Tongue (tissue), 2 donors: ENCODE data around the gene PCSK5. TPM values are rescaled to one million over a fixed set of nuclear protein-coding genes. Genes with fewer than 3 reads are reported as not detected.
"Not testable (repeated sequence)": the region's sequence is repeated elsewhere in the genome, so short reads cannot be mapped to it uniquely, and the experiment has no call there.

Experiments
- DNase-seq: peaks from one replicate; pipeline ENCODE4 v3.0.0-alpha.2; 2015
- total RNA-seq: library from RNA; depleted of rRNA; stranded (reverse); fragments of >200 nt; gene quantifications from one replicate; pipeline ENCODE4 v1.2.3, GENCODE V29; 2014

PCSK5 gene
- 35.1 TPM for total RNA-seq

GRCh38 chr9:75890472-75891276 lies at the start of gene PCSK5:
Gene PCSK5 (plus strand): TSS chr9:75890673. CDS start chr9:75891182, 509 bp downstream.
- peak; percentile 98 for DNase-seq

- no peak for DNase-seq
Observed at GRCh38 chr9:75844321-75844720, 46.2 kb upstream of the PCSK5 start.

- no peak for DNase-seq
Observed at GRCh38 chr9:75845806-75846205, 44.7 kb upstream of the PCSK5 start.

GRCh38 chr9:75847085-75847484 lies 43.4 kb upstream of the PCSK5 start:
- no peak for DNase-seq

GRCh38 chr9:75850459-75851200 lies 39.8 kb upstream of the PCSK5 start:
- DNase-seq = no peak

GRCh38 chr9:75851917-75852316 lies 38.6 kb upstream of the PCSK5 start:
- DNase-seq = no peak

GRCh38 chr9:75852746-75853145 lies 37.7 kb upstream of the PCSK5 start:
- DNase-seq = no peak

- DNase-seq = peak; percentile 48
Observed at GRCh38 chr9:75855509-75855908, 35.0 kb upstream of the PCSK5 start.

- no peak for DNase-seq
Observed at GRCh38 chr9:75858497-75859092, 31.9 kb upstream of the PCSK5 start.

- no peak for DNase-seq
Observed at GRCh38 chr9:75864266-75864665, 26.2 kb upstream of the PCSK5 start.

GRCh38 chr9:75866273-75866871 lies 24.1 kb upstream of the PCSK5 start:
- peak; percentile 82 for DNase-seq

- not testable (repeated sequence) for DNase-seq
Observed at GRCh38 chr9:75868526-75868925, 21.9 kb upstream of the PCSK5 start.

- DNase-seq = no peak
Observed at GRCh38 chr9:75869236-75869635, 21.2 kb upstream of the PCSK5 start.

GRCh38 chr9:75870450-75870849 lies 20.0 kb upstream of the PCSK5 start:
- no peak for DNase-seq

- no peak for DNase-seq
Observed at GRCh38 chr9:75871624-75872023, 18.8 kb upstream of the PCSK5 start.

GRCh38 chr9:75873712-75874111 lies 16.8 kb upstream of the PCSK5 start:
- DNase-seq = no peak

GRCh38 chr9:75876999-75877640 lies 13.4 kb upstream of the PCSK5 start:
- DNase-seq = no peak

GRCh38 chr9:75878488-75878860 lies 12.0 kb upstream of the PCSK5 start:
- no peak for DNase-seq

GRCh38 chr9:75880618-75881017 lies 9.9 kb upstream of the PCSK5 start:
- DNase-seq = no peak

- no peak for DNase-seq
Observed at GRCh38 chr9:75881761-75882160, 8.7 kb upstream of the PCSK5 start.

- no peak for DNase-seq
Observed at GRCh38 chr9:75885652-75886051, 4.8 kb upstream of the PCSK5 start.

- DNase-seq = no peak
Observed at GRCh38 chr9:75889577-75889976, 896 bp upstream of the PCSK5 start.
